ENCODE data around the gene NTHL1.
A peak's percentile ranks its signal among the peaks of the same experiment; 100 is the strongest.

DNA sequence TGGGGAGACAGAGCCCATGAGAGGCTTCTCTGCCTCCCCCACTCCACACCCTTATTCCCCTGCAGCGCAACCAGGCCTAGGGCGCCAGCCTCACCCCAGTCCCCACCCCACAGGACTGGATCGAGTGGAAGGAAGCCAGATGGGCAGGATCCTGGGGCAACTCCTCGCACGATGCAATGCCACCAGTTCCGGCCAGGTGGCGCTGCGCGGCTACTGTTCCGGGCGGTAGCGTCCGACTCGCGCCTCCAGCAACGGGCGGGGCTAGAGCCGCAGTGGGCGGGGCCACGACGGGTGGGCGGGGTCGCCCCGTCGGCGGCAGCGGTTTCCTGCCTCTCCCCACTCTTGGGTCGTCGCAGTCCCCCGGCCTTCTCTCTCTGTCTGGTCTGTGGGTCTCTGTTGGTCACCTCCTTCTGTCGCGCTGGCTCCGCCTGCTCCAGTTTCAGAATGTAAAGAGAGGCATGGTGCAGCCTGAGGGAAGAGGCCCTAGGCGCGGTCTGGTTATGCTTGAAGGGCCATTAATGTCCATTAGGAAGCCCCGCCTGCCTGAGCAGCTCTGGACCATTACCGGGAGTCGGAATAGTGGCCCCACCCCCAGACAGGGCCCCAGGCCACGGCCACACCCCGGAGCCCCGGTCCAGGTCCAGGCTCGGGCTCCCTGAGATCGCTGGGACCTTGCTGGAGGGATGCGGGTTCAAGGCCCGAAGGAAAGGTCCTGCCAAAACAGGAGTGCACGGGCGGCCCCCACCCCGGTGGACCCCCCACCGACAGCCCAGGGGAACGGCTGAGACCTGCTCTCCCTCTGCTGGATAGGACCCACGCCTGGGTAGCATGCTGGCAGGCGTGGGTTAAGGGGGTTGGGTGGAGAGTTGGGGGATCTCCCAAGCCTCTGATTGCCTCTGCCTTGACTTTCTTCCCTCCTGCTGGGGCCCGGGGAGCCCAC, 24.3 kb downstream of the NTHL1 start:
- peak; percentile 76; the same call in 1 of the 2 replicates for TF ChIP-seq POLR2AphosphoS5 (IDR thresholded peaks at IDR 0.05; ENCODE audit: low read depth, low read length)
- TF ChIP-seq, protein P1, sequence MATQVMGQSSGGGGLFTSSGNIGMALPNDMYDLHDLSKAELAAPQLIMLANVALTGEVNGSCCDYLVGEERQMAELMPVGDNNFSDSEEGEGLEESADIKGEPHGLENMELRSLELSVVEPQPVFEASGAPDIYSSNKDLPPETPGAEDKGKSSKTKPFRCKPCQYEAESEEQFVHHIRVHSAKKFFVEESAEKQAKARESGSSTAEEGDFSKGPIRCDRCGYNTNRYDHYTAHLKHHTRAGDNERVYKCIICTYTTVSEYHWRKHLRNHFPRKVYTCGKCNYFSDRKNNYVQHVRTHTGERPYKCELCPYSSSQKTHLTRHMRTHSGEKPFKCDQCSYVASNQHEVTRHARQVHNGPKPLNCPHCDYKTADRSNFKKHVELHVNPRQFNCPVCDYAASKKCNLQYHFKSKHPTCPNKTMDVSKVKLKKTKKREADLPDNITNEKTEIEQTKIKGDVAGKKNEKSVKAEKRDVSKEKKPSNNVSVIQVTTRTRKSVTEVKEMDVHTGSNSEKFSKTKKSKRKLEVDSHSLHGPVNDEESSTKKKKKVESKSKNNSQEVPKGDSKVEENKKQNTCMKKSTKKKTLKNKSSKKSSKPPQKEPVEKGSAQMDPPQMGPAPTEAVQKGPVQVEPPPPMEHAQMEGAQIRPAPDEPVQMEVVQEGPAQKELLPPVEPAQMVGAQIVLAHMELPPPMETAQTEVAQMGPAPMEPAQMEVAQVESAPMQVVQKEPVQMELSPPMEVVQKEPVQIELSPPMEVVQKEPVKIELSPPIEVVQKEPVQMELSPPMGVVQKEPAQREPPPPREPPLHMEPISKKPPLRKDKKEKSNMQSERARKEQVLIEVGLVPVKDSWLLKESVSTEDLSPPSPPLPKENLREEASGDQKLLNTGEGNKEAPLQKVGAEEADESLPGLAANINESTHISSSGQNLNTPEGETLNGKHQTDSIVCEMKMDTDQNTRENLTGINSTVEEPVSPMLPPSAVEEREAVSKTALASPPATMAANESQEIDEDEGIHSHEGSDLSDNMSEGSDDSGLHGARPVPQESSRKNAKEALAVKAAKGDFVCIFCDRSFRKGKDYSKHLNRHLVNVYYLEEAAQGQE (IDR thresholded peaks at IDR 0.05; ENCODE audit: insufficient read depth in 1 of 2, low read depth in 2 of 2, low read length in 2 of 2): no peak
- no peak for TF ChIP-seq FOXP2 (optimal IDR thresholded peaks at IDR 0.05; ENCODE audit: borderline replicate concordance, extremely low read depth, extremely low read length, insufficient read depth)
- TF ChIP-seq TAF1 (IDR thresholded peaks at IDR 0.05; ENCODE audit: borderline replicate concordance, insufficient read depth, low read length): 0 out of 2 replicates have a peak, but pooled peaks have one; percentile 50
- TF ChIP-seq SIN3A (IDR thresholded peaks at IDR 0.05; ENCODE audit: borderline replicate concordance, insufficient read depth, low read length): no peak
